ENCODE measurements around the gene RFFL. TPM values are rescaled to one million over a fixed set of nuclear protein-coding genes. Genes with fewer than 3 reads are reported as not detected.
"Not testable (repeated sequence)": the region's sequence is repeated elsewhere in the genome, so short reads cannot be mapped to it uniquely, and the experiment has no call there.

RFFL gene
- total RNA-seq, 4 donors from 2014 or later, result 16.5 to 31.9 (median 21.4) TPM

DNA sequence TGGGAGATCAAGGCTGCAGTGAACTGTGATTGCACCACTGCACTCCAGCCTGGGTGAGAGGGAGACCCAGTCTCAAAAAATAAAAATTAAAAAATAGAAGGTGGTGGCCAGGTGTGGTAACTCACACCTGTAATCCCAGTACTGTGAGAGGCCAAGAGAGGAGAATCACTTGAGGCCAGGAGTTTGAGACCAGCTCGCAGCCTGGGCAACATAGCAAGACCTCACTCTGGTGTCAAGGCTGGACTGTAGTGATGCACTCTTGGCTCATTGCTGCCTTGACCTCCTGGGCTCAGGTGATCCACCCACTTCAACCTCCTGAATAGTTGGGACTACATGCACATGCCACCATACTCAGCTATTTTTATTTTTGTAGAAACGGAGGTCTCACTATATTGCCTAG, 13.3 kb downstream of the RFFL start:
- no peak overlapping the region for H3K4me3 ChIP-seq (ENCODE audit: low read depth, poor library complexity, severe bottlenecking)
- intact Hi-C loops (cut with DNase I; ENCODE audit: low total_unique reads), result no loop called here
- DNase-seq (ENCODE audit: low spot score in 2 of 2), result no peak
- 91 to 98% methylated on average over 2 of the region's 2 CpGs for WGBS, 2 donors
- no peak for TF ChIP-seq POLR2A (IDR thresholded peaks at IDR 0.05)
- TF ChIP-seq, protein P1, sequence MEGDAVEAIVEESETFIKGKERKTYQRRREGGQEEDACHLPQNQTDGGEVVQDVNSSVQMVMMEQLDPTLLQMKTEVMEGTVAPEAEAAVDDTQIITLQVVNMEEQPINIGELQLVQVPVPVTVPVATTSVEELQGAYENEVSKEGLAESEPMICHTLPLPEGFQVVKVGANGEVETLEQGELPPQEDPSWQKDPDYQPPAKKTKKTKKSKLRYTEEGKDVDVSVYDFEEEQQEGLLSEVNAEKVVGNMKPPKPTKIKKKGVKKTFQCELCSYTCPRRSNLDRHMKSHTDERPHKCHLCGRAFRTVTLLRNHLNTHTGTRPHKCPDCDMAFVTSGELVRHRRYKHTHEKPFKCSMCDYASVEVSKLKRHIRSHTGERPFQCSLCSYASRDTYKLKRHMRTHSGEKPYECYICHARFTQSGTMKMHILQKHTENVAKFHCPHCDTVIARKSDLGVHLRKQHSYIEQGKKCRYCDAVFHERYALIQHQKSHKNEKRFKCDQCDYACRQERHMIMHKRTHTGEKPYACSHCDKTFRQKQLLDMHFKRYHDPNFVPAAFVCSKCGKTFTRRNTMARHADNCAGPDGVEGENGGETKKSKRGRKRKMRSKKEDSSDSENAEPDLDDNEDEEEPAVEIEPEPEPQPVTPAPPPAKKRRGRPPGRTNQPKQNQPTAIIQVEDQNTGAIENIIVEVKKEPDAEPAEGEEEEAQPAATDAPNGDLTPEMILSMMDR (IDR thresholded peaks at IDR 0.05), result no peak

DNA sequence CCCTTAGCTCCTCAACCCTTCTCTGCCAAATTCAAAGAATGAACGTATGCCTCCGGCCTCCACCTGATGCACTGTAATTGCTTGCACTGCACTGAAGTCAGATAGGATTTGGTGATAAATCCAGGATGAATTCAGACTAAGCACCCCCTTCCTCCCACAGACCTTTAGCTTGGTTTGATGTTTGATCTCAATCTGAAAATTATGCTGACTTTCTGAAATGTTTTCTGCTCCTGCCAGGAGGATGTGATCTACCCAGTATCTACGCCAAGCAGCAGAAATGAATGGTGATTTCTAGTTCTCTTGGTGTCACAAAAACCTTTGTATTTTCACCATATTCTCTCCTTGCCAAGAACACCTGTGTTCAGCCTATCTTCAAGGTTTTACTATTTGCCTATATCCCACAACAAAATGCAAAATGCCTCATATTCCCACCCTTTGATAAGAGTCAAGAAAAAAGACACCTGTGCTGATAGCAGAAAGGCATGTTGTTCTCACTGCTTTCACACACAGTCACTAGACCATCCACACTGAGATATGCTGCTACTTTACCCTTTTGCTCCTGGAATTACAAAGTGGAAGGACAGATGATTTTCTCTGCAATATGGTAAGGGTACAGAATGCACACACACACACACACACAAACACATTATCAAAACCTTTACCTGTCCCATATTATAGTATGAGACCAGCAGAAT, 14.7 kb downstream of the RFFL start:
- TF ChIP-seq, protein P1 (IDR thresholded peaks at IDR 0.05), result no peak
- no peak for TF ChIP-seq POLR2A (IDR thresholded peaks at IDR 0.05)
- 78 to 88% methylated on average over 3 of the region's 3 CpGs for WGBS, 2 donors
- intact Hi-C loops (cut with DNase I; ENCODE audit: low total_unique reads), result no loop called here

GRCh38 chr17:35046740-35047283, 16.7 kb downstream of the RFFL start:
- intact Hi-C loops (cut with DNase I; ENCODE audit: low total_unique reads), result no loop called here
- no peak overlapping the region for H3K4me3 ChIP-seq (ENCODE audit: low read depth, poor library complexity, severe bottlenecking)
- TF ChIP-seq, protein P1 (IDR thresholded peaks at IDR 0.05), result no peak
- no peak for TF ChIP-seq POLR2A (IDR thresholded peaks at IDR 0.05)
- no peak for DNase-seq (ENCODE audit: low spot score in 2 of 2)
- 59 to 64% methylated on average over 5 of the region's 5 CpGs for WGBS, 2 donors

More for the DNA sequence above, 14.7 kb downstream of the RFFL start:
- no peak overlapping the region for H3K4me3 ChIP-seq (ENCODE audit: low read depth, poor library complexity, severe bottlenecking)
- no peak for DNase-seq (ENCODE audit: low spot score in 2 of 2)

GRCh38 chr17:35046245-35046644, 17.3 kb downstream of the RFFL start:
- TF ChIP-seq, protein P1 (IDR thresholded peaks at IDR 0.05), result no peak
- no peak for TF ChIP-seq POLR2A (IDR thresholded peaks at IDR 0.05)
- DNase-seq (ENCODE audit: low spot score in 2 of 2), result no peak
- WGBS, 2 donors, result 68 to 84% methylated on average over 4 of the region's 4 CpGs
- intact Hi-C loops (cut with DNase I; ENCODE audit: low total_unique reads), result no loop called here
- no peak overlapping the region for H3K4me3 ChIP-seq (ENCODE audit: low read depth, poor library complexity, severe bottlenecking)

GRCh38 chr17:35045458-35045979, 18.0 kb downstream of the RFFL start:
- WGBS, 2 donors, result 92 to 94% methylated on average over 13 of the region's 13 CpGs
- intact Hi-C loops (cut with DNase I; ENCODE audit: low total_unique reads); DNase-seq (ENCODE audit: low spot score in 2 of 2); H3K4me3 ChIP-seq (ENCODE audit: low read depth, poor library complexity, severe bottlenecking): not testable (repeated sequence)

DNA sequence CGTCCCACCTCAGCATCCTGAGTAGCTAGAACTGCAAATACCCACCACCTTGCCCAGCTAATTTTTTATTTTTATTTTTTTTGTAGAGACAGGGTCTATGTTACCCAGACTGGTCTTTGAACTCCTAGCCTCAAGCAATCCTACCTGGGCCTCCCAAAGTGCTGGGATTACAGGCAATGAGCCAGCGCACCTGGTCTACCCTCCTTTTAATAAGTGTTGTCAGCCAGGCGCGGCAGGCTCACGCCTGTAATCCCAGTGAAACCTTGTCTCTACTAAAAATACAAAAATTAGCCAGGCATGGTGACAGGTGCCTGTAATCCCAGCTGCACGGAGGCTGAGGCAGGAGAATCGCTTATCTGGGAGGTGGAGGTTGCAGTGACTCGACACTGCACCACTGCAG, 19.3 kb downstream of the RFFL start:
- no peak for DNase-seq (ENCODE audit: low spot score in 2 of 2)
- TF ChIP-seq, protein P1 (IDR thresholded peaks at IDR 0.05), result no peak
- TF ChIP-seq POLR2A (IDR thresholded peaks at IDR 0.05), result no peak
- intact Hi-C loops (cut with DNase I; ENCODE audit: low total_unique reads), result no loop called here
- 77 to 87% methylated on average over 8 of the region's 8 CpGs for WGBS, 2 donors
- no peak overlapping the region for H3K4me3 ChIP-seq (ENCODE audit: low read depth, poor library complexity, severe bottlenecking)
